Stimulated activated memory B cell treated with anti-CD40 and anti-IgM and Interleukin-4, amounts not matched to agents 10 μg/mL and 1 μg/mL and 100 μg/mL, for 72 hours (primary cell): Measurements from ENCODE around the gene TUBA3E.
"Not testable (repeated sequence)": the region's sequence is repeated elsewhere in the genome, so short reads cannot be mapped to it uniquely, and the experiment has no call there.

Experiments used
- ATAC-seq: fragments of 150-1000 bp; cut with Tn5 transposase; 2 replicates; pipeline ENCODE4 v1.10.0; 2021
- H3K27ac Mint-ChIP-seq: one replicate; pipeline ENCODE4 v1.8.0; 2022; ENCODE audit warnings: mild to moderate bottlenecking, mixed read lengths
- H3K27me3 Mint-ChIP-seq: one replicate; pipeline ENCODE4 v1.8.0; 2022; ENCODE audit warnings: mixed read lengths
- H3K36me3 Mint-ChIP-seq: one replicate; pipeline ENCODE4 v1.8.0; 2022; ENCODE audit warnings: mixed read lengths
- H3K4me1 Mint-ChIP-seq: one replicate; pipeline ENCODE4 v1.8.0; 2022; ENCODE audit warnings: mixed read lengths
- H3K4me3 Mint-ChIP-seq: one replicate; pipeline ENCODE4 v1.8.0; 2022; ENCODE audit warnings: mild to moderate bottlenecking, moderate library complexity, mixed read lengths
- H3K9me3 Mint-ChIP-seq: one replicate; pipeline ENCODE4 v1.8.0; 2022; ENCODE audit warnings: mixed read lengths

The TUBA3E gene

DNA sequence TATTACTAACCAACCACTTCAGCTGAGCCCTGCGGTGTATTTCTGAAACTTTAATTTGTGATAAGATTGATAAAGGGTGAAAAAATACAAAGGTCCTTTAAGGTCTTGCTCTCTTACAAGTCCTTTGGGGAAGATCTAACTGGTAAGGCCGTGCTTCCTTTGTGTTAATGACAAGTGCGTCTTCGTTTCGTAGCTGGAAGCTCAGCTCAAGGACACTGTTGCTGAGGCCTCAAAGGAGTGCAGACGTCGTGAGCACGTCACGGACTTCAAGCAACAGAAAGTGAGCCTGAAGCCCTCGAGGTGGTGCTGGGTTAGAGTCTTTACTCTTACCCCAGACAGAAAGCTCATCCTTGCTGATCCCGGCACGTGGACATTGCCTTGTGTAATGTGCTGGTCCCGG lies 8.8 kb upstream of the TUBA3E start:
- H3K27ac Mint-ChIP-seq, H3K36me3 Mint-ChIP-seq, H3K9me3 Mint-ChIP-seq, H3K4me1 Mint-ChIP-seq, H3K27me3 Mint-ChIP-seq, ATAC-seq, H3K4me3 Mint-ChIP-seq: not testable (repeated sequence)

DNA sequence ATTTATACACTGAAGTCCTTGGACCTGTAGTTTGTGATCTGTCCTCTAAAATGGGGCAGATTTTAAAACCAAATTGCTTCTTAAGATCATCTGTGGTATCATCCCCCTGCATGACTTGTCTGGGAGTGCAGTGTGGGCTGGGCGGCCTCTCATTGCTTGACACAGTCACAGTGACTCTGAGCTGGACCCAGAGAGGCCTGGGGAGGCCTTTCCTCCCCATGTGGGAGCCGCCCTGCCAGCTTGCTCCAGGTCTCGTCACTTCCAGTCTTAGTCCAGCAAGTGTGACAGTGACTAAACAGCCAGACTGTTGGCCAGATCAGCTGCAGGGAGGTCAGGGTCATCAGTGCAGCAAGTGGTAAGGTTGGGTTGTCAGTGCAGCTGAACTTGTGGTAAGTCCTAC lies 4.9 kb upstream of the TUBA3E start:
- not testable (repeated sequence) for ATAC-seq, H3K4me3 Mint-ChIP-seq, H3K27ac Mint-ChIP-seq, H3K9me3 Mint-ChIP-seq, H3K27me3 Mint-ChIP-seq, H3K4me1 Mint-ChIP-seq, H3K36me3 Mint-ChIP-seq

DNA sequence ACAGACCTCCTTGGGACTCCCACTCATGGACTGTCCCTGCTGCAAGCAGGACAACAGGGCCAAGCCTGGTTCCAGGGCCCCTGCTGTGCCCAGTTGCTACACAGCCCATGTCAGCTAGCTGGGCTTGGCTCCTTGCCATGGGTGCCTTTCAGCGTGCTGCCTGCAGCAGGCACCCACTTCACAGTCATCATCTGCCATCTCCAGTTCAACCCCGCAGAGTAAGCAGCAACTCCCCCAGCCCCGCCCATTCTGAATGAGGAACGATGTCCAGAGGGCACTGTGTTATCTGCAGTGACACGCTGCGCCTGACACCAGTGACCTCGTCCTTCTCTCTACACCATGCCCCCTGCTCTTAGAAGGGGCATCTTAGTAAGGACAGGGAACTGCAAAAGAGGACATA lies 4.3 kb upstream of the TUBA3E start:
- not testable (repeated sequence) for H3K27me3 Mint-ChIP-seq, H3K4me3 Mint-ChIP-seq, H3K36me3 Mint-ChIP-seq, H3K27ac Mint-ChIP-seq, H3K4me1 Mint-ChIP-seq, ATAC-seq, H3K9me3 Mint-ChIP-seq

DNA sequence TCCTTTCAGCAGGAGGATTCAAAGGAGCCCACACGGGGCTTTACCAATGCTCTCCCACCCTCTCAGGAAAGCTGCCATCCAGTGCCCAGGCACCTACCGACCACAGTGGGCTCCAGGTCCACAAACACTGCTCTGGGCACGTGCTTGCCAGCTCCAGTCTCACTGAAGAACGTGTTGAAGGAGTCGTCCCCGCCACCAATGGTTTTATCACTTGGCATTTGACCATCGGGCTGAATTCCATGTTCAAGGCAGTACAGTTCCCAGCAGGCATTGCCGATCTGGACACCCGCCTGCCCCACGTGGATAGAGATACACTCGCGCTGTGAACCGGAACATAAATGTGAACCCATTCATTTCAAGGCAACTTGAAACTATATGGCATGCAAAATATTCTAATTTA lies 2.2 kb downstream of the TUBA3E start:
- ATAC-seq, H3K9me3 Mint-ChIP-seq, H3K27ac Mint-ChIP-seq, H3K36me3 Mint-ChIP-seq, H3K4me3 Mint-ChIP-seq, H3K27me3 Mint-ChIP-seq, H3K4me1 Mint-ChIP-seq: not testable (repeated sequence)

DNA sequence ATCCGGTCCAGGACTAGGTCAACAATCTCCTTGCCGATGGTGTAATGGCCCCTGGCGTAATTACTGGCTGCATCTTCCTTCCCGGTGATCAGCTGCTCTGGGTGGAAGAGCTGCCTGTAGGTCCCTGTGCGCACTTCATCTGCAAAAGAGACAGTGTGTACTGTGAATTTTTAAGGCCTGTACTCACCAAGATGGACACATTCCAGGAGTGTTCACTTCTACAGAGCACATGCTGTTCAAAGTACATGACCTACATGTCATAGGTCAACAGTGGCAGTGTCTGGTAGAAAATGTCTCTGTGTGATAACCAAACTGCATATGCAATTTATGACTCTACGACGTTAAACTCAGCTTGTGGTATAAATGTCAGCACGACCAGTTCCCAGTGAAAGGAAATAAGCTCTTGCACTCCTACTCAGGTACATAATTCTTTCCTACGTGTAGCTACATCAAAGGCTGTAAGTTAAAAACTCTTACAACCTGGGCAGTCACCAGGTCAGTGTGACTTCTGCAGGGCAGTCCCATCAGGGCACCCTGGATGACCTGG lies 3.1 kb downstream of the TUBA3E start:
- H3K9me3 Mint-ChIP-seq, H3K4me1 Mint-ChIP-seq, H3K27ac Mint-ChIP-seq, H3K4me3 Mint-ChIP-seq, H3K27me3 Mint-ChIP-seq, ATAC-seq: not testable (repeated sequence)
- peaks cover 11% of the 10 kb centered on the region for H3K36me3 Mint-ChIP-seq

DNA sequence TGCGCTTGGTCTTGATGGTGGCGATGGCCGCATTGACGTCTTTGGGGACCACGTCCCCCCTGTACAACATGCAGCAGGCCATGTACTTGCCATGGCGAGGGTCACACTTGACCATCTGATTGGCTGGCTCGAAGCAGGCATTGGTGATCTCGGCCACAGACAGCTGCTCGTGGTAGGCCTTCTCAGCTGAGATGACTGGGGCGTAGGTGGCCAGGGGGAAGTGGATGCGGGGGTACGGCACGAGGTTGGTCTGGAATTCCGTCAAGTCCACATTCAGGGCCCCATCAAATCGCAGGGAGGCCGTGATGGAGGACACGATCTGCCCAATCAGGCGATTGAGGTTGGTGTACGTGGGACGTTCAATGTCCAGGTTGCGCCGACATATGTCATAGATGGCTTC lies 4.4 kb downstream of the TUBA3E start:
- H3K9me3 Mint-ChIP-seq, H3K27me3 Mint-ChIP-seq, H3K27ac Mint-ChIP-seq, H3K4me3 Mint-ChIP-seq, H3K4me1 Mint-ChIP-seq, ATAC-seq: not testable (repeated sequence)
- peaks cover 11% of the 10 kb centered on the region for H3K36me3 Mint-ChIP-seq

DNA sequence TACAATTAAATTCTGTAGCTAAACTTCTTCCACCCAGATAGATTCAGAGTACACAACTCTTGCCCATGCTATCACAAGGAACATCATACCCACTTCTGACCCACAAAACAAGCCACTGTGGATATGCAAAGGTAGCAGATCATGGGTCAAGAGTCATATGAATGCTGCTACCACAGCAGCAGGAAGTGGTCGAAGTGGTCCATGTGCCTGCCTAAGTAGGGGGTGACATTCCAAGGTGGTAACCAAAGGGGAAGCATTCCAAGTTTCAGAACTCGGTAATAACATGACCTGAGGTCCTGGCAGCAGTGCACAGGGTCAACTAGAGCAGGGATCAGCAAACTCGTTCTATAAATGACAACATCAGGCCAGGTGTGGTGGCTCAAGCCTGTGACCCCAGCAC lies 5.8 kb downstream of the TUBA3E start:
- not testable (repeated sequence) for H3K27me3 Mint-ChIP-seq, H3K9me3 Mint-ChIP-seq, ATAC-seq, H3K4me3 Mint-ChIP-seq, H3K27ac Mint-ChIP-seq, H3K4me1 Mint-ChIP-seq
- peaks cover 11% of the 10 kb centered on the region for H3K36me3 Mint-ChIP-seq

DNA sequence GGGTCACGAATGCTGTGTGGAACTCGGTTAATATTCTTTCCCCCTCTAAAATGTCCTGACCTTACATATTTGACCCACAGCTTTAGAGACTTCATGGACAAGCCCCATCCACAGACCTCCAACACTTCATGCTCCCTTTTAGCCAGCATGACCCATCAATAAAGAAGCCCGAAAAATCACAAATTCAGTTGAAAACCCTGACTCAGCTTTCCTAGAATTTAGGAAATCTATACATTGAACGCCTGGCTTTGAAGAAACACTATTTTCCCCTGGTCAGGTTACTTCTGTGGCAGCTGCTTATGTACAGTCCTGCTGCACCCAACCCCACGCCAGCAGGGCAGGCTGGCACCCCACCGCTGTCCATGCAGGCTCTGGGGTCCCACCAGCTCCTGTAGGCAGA lies 6.9 kb downstream of the TUBA3E start:
- H3K4me3 Mint-ChIP-seq, H3K9me3 Mint-ChIP-seq, H3K27ac Mint-ChIP-seq, ATAC-seq, H3K27me3 Mint-ChIP-seq, H3K4me1 Mint-ChIP-seq: not testable (repeated sequence)
- peaks cover 11% of the 10 kb centered on the region for H3K36me3 Mint-ChIP-seq

DNA sequence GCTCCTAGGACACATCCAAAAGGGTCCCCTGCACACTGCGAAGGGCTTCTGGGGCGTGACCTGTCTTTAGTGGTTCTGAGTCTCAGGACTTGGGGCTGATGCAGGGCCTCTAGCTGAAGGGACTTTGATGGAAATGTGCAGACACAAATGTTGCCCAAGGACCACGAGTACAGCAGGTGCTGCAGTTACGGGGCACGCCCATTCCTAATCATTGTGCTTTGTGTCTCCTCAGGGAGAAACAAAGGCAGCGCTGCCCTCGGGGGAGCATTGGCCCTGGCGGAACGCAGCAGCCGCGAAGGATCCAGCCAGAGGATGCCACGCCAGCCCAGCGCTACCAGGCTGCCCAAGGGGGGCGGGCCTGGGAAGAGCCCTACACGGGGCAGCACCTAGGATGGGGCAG lies 8.0 kb downstream of the TUBA3E start:
- H3K9me3 Mint-ChIP-seq: no peaks in the 10 kb centered on the region
- peaks cover 12% of the 10 kb centered on the region for H3K4me1 Mint-ChIP-seq
- H3K27ac Mint-ChIP-seq: no peak overlapping the region
- ATAC-seq: no peak
- no peaks in the 10 kb centered on the region for H3K27me3 Mint-ChIP-seq
- H3K4me3 Mint-ChIP-seq: no peak overlapping the region
- H3K36me3 Mint-ChIP-seq: peaks cover 11% of the 10 kb centered on the region

DNA sequence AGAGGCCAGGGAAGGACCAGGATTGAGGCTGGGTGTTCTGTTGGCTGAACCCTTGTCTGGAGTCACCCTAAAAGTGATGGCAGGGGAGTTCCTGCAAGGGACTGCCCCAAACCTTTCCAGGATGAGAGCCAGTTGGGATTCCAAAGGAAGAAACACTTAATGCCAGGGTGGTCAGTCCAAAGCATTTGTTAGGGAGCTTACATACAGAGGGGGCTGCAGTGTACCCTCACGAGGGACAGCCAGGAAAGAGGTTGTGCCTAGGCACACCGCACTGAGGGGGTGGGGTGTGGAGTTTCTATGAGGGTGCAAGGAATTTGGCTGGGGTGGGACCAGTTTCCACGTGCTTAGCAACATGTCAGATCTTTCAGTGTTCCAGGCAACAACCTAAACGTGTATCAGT lies 9.3 kb downstream of the TUBA3E start:
- H3K4me3 Mint-ChIP-seq, H3K27ac Mint-ChIP-seq, H3K27me3 Mint-ChIP-seq, H3K9me3 Mint-ChIP-seq, ATAC-seq: not testable (repeated sequence)
- Mint-ChIP-seq H3K36me3 (peaks cover 11% of the 10 kb centered on the region), H3K4me1 (peaks cover 21% of the 10 kb centered on the region)

DNA sequence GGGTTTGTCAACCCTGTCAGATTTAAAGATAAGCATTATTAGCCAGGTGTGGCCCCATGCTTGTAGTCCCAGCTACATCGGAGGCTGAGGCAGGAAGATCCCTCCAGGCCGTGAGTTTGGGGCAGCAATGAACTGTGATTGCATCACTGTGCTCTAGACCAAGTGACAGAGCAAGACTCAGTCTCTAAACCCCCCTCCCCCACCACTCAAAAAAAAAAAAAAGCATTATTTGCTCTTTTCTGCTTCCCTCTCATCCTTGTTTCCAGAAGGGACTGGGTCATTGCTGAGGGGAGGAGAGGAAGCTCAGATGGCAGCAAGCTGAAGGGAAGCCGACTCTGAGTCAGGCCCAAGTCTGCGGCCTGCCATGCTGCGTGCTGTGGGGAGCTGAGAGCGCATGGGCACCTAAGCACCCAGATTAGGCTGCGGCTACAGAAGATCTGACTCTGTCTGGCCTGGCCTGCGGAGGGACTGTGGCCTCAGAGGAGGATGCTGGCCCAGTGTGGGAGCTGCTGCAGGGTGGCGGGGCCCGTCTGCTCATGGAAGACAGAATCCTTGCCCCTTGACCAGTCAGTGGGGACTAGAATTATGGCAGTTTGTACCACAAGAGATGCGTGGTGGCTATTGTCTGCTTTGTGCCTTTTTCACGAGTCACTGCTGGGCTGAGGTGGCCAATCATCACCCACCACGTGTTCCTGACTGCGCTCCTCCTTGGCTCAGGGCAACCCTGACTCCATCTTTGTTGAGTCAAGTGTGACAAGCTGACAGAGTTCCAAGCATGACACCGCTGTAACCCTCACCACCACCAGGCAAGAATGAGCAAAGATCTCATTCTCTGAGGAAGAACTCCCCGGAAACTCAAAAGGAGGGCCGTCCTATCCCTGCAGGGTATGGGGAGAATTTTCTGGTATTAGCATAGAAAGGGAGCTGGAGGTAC lies 10.1 kb downstream of the TUBA3E start:
- H3K9me3 Mint-ChIP-seq, ATAC-seq, H3K4me3 Mint-ChIP-seq, H3K27me3 Mint-ChIP-seq, H3K27ac Mint-ChIP-seq: not testable (repeated sequence)
- Mint-ChIP-seq H3K4me1 (peaks cover 29% of the 10 kb centered on the region), H3K36me3 (peaks cover 11% of the 10 kb centered on the region)

DNA sequence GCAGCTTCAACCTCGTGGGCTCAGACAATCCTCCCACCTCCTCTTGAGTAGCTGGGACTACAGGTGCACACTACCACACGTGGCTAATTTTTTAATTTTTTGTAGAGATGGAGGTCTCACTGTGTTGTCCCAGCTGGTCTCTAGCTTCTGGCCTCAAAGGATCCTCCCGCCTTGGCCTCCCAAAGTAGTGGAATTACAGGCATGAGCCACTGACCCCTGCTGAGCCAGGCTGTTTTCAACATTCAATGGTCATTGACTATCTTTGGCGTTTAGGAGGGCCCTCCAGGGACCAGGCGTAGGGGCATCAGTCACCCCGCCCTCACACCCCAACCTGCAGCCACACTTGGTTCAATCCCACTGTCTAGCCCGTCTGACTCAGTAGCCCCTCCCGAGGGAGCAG lies 11.0 kb downstream of the TUBA3E start:
- H3K27ac Mint-ChIP-seq: no peak overlapping the region
- H3K27me3 Mint-ChIP-seq: no peaks in the 10 kb centered on the region
- no peak overlapping the region for H3K4me3 Mint-ChIP-seq
- no peak for ATAC-seq
- peaks cover 11% of the 10 kb centered on the region for H3K36me3 Mint-ChIP-seq
- peaks cover 32% of the 10 kb centered on the region for H3K4me1 Mint-ChIP-seq
- no peaks in the 10 kb centered on the region for H3K9me3 Mint-ChIP-seq

DNA sequence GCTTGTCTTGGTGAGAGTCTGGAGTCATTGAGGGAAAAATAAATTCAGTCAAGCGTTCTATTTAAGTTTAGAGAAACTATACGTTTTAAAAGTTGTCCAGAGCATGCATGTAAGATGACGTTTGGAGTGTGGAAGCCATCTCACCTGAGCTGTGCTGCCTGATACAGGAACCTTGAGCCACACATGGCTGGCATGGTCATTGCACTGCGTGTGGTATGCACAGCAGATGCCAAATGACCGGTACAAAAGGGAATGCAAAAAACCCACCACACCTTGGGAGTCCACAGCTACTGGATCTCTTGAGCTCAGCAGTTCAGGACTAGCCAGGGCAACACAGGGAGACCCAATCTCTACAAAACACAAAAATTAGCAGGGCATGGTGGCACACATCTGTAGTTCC lies 11.8 kb downstream of the TUBA3E start:
- ATAC-seq: no peak
- Mint-ChIP-seq H3K36me3 (peaks cover 5% of the 10 kb centered on the region), H3K4me3 (no peak overlapping the region), H3K9me3 (no peaks in the 10 kb centered on the region), H3K27ac (peak overlapping the region; percentile 42), H3K4me1 (peaks cover 32% of the 10 kb centered on the region), H3K27me3 (no peaks in the 10 kb centered on the region)

DNA sequence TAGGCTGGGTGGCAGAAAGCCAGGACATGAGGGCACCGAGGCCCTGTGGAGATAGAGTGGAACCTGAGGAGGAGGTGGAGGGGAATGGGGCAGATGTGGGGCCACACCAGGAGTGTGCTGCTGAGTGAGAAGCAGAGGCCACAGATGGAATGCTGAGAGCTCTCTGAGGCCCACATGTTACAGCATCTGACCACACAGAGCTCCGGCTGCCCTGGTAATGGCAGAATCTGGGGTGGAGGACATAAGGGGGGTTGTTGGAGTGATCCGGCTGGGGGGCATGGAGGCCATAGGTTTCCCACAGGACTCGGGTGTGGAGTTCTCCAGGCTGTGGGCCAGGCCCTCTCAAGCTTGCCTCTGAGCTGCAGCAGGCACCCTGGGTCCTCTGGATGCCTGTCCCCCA lies 12.3 kb downstream of the TUBA3E start:
- peaks cover 35% of the 10 kb centered on the region for H3K4me1 Mint-ChIP-seq
- H3K36me3 Mint-ChIP-seq: no peaks in the 10 kb centered on the region
- H3K9me3 Mint-ChIP-seq: no peaks in the 10 kb centered on the region
- H3K4me3 Mint-ChIP-seq: no peak overlapping the region
- H3K27ac Mint-ChIP-seq: peak overlapping the region; percentile 42
- H3K27me3 Mint-ChIP-seq: no peaks in the 10 kb centered on the region
- ATAC-seq: no peak

DNA sequence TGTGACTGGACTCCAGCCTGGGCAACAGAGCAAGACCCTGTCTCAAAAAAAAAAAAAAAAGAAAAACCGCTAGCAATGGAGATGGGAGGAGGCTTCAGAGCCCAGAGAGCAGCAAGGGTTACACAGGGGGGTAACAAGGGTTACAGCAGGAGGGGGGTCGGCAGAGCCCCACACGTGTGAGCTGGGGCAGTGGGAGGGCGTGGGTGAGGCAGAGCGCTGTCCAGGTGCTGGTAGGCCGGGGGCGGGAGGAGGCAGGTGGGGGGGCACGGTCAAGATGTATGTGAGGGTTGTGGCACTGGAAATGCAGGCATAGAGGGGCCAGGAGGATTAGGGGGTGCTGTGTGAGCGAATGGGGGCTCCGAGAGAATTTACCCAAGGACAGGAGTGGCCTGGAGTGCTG lies 12.8 kb downstream of the TUBA3E start:
- Mint-ChIP-seq H3K36me3 (no peaks in the 10 kb centered on the region), H3K9me3 (no peaks in the 10 kb centered on the region), H3K4me1 (peaks cover 39% of the 10 kb centered on the region), H3K27ac (peak overlapping the region; percentile 42), H3K4me3 (no peak overlapping the region), H3K27me3 (no peaks in the 10 kb centered on the region)
- ATAC-seq: no peak
